Heart left ventricle (tissue), 16 donors: ENCODE data around the gene RAX2. TPM values are rescaled to one million over a fixed set of nuclear protein-coding genes. Genes with fewer than 3 reads are reported as not detected.

Source experiments
- ATAC-seq, 4 donors: fragments of 200-7000 bp; cut with Tn5 transposase; one replicate each; pipeline ENCODE4 v1.9.1; 2020 to 2022; ENCODE audit warnings: moderate library complexity in 4 of 4, mild to moderate bottlenecking in 3 of 4, moderate number of reproducible peaks in 1 of 4
- DNase-seq, 5 donors: peaks; one replicate each; pipeline ENCODE4 v3.0.0-alpha.2; 2020
- H3K27ac ChIP-seq, 12 donors: fragments of 200-600 bp; sonication (generic) in 4 of 12; one replicate each; pipeline versions ENCODE4 v1.5.0 to v1.8.0; 2016 to 2022; ENCODE audit warnings: mild to moderate bottlenecking in 2 of 12
- H3K27me3 ChIP-seq, 9 donors: fragments of 200-600 bp; sonication (generic) in 2 of 9; one replicate each; pipeline versions ENCODE4 v1.5.1 to v1.8.0; 2016 to 2022; ENCODE audit warnings: mild to moderate bottlenecking in 3 of 9
- H3K36me3 ChIP-seq, 9 donors: fragments of 200-600 bp; sonication (generic) in 2 of 9; one replicate each; pipeline versions ENCODE4 v1.5.0 to v1.8.0; 2018 to 2022; ENCODE audit warnings: mild to moderate bottlenecking in 2 of 9
- H3K4me1 ChIP-seq, 12 donors: fragments of 200-600 bp; sonication (generic) in 4 of 12; one replicate each; pipeline versions ENCODE4 v1.5.0 to v1.8.0; 2016 to 2022; ENCODE audit warnings: mild to moderate bottlenecking in 3 of 12
- H3K4me3 ChIP-seq, 12 donors: fragments of 200-600 bp; sonication (generic) in 4 of 12; one replicate each; pipeline versions ENCODE4 v1.5.0 to v1.8.0; 2017 to 2022; ENCODE audit warnings: mild to moderate bottlenecking in 9 of 12, moderate library complexity in 4 of 12
- H3K9me3 ChIP-seq, 12 donors: fragments of 200-600 bp; sonication (generic) in 4 of 12; one replicate each; pipeline versions ENCODE4 v1.5.0 to v1.8.0; 2016 to 2022; ENCODE audit warnings: mild to moderate bottlenecking in 1 of 12
- CTCF ChIP-seq, 12 donors: fragments of 200-600 bp; sonication (generic) in 4 of 12; IDR thresholded peaks; one replicate each; pipeline versions ENCODE4 v1.5.0 to v1.8.0; 2018 to 2022; ENCODE audit warnings: antibody characterized with exemption in 12 of 12, mild to moderate bottlenecking in 5 of 12
- POLR2A ChIP-seq, 2 donors: fragments of 450-650 bp; IDR thresholded peaks; one replicate each; pipeline ENCODE4 v1.6.1; 2017; ENCODE audit warnings: antibody characterized with exemption in 2 of 2, mild to moderate bottlenecking in 2 of 2, moderate library complexity in 2 of 2
- WGBS, 4 donors: extraction: QIAGEN DNeasy Blood & Tissue Kit in 2 of 4; methylation state at CpG; one replicate each; pipeline versions ENCODE4 v1.1.5 to v1.1.7; 2013 to 2018; 5-methylcytosine and 5-hydroxymethylcytosine counted together
- intact Hi-C, 10 donors: fragments of 100-400 bp; cut with DNase I; formaldehyde crosslinking; loops; one replicate each; pipeline versions ENCODE4 v1.11.1 to v1.14.2; 2022
- polyA plus RNA-seq, 2 donors: library from polyadenylated mRNA; stranded (reverse); fragments of 200-250 nt; gene quantifications; one replicate each; pipeline ENCODE4 v1.2.3, GENCODE V29; 2013
- total RNA-seq, 9 donors: library from RNA; depleted of rRNA in 2 of 9; stranded (reverse); fragments of >200 nt in 2 of 9; fragmentation: NEBNext Ultra II Directional in 3 of 9; extraction: Animal tissue kit (Norgen Biotek cat#: 25700) in 3 of 9; gene quantifications; one replicate each; pipeline versions ENCODE4 v1.1.0 to v1.2.4, GENCODE V29; 2016 to 2023
- donor health status: ischemic (EF 13 %, LVEDD 7.1; RV severe dilation, severe dysfunction).
- donor health status: healthy with polysubstance abuse.
- donor health status: DM: no; HTN: yes; CAD: no.
- donor health status: DM: no; HTN: no; CAD: no.
- donor health status: ischemic (EF 25% LVEDD 6.9; RV normal size, moderate dysfunction).
- donor health status: ischemic (EF 25% LVEDD 5.7; RV mildly dilated, moderate dysfunction).
- donor health status: healthy.
- donor health status: DM: yes; HTN: yes; CAD: no.
- donor health status: ischemic (EF 35%, LVEDD 5.7; RV mildly dilated, moderate dysfunction).
- donor health status: nonischemic (EF 11% LVEDD 7.7; RV severe dilation, severe dysfunction).
- donor health status: DM: yes; HTN: yes; CAD: no.
- donor health status: PGD.
- donor health status: ischemic (EF 29% LVEDD 5.4; RV normal size, mild dysfunction).
- donor health status: nonischemic (EF 23%, LVEDD 6.1; RV moderate dilation, normal function).

The RAX2 gene
- total and polyA plus RNA-seq, 11 donors: not detected

DNA sequence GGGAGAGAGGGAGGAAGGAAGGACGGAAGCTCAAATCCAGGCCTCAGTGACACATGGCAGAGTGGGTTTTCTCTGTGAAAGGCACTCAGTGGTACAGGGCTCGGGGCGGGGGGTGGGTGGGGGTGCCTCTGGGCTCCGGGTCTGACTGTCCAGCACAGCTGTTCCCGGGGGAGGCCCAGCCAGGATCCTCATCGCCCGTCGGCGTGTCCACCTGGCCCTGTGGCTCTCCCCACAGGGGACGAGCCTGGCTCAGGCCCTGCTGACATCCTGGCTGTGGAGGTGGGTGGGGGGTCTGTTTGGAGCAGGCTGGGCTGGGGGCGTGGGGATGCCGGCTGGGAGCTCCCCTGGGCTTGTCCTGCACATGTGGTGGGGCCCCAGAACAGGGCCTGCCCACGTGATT is 32.4 kb upstream of the RAX2 start:
- intact Hi-C loops: no loop called here
- no peaks in the 10 kb centered on the region for H3K9me3 ChIP-seq
- H3K4me3 ChIP-seq: no peak overlapping the region
- WGBS, 4 donors: 71 to 79% (median 76%) methylated on average over 10 to 13 of the region's 13 CpGs
- no peak for DNase-seq
- no peaks in the 10 kb centered on the region for H3K36me3 ChIP-seq
- ATAC-seq: no peak
- no peak for TF ChIP-seq CTCF (IDR thresholded peaks at IDR 0.05)
- no peak for TF ChIP-seq POLR2A (IDR thresholded peaks at IDR 0.05)
- H3K4me1 ChIP-seq: peaks cover 0 to 20% (median 9%) of the 10 kb centered on the region in 12 donors
- H3K27ac ChIP-seq: no peak overlapping the region
- peaks cover 0 to 40% (median 24%) of the 10 kb centered on the region in 9 donors for H3K27me3 ChIP-seq

DNA sequence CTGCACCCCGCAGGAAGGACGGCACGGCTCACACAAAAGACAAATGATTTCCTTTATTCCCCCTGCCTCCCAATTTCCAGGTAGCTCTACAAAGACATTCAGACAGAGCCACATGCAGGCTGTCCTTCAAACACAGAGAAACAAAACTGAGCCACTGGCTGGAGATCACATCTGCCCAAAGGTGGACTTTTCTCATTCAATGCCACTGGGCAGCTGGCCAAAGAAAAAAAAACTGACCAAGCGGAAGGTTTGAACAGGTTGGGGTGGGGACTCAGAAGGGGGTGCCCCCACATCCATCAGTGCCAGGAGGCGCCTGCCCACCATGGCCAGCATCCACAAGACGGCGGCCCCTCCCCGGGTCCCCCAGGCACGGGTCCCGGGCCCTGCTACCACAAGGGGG is 32.0 kb upstream of the RAX2 start:
- ATAC-seq: no peak
- no peaks in the 10 kb centered on the region for H3K9me3 ChIP-seq
- TF ChIP-seq CTCF (IDR thresholded peaks at IDR 0.05) (no peak), POLR2A (IDR thresholded peaks at IDR 0.05) (no peak)
- no peak overlapping the region for H3K4me3 ChIP-seq
- DNase-seq: no peak
- H3K36me3 ChIP-seq: no peaks in the 10 kb centered on the region
- H3K27ac ChIP-seq: no peak overlapping the region
- WGBS, 4 donors: 70 to 85% (median 79%) methylated on average over 9 to 10 of the region's 10 CpGs
- intact Hi-C loops: no loop called here
- peaks cover 0 to 19% (median 9%) of the 10 kb centered on the region in 12 donors for H3K4me1 ChIP-seq
- peaks cover 0 to 45% (median 24%) of the 10 kb centered on the region in 9 donors for H3K27me3 ChIP-seq

DNA sequence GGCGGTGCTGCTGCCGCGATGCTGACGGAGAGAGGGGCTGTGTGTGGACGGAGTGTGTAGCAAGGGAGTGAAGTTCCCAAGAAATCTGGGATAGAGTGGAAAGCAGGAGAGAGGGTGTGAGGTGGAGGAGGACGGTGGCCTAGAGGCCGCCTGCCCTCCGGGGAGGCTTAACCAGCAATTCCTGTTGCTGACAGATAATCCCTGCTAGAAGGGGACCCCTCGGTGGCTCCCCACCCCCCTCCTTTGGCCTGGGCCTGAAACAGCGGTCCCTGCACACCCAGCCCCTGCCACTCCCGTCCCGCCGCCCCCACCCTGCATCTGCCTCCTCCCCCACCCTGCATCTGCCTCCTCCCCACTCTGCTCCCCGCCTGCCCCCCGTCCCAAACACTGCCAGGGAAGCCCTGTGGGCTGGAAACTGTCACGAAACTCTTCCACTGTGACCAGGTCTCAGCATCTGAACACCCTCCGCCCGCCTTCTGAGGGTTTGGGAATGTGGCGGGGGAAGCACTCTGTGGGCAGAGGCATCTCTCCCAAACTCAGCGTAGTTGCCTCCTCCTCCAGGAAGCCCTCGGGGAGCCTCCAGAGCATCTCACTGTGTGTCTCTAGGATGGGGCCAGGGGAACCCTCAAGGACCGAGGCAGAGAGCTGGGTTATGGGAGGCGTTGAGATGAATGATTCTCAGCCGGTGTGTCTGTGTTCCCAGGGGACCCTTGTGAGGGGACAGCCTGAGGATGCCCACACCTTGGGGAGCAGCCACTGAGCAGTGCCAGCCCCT is 31.3 kb upstream of the RAX2 start:
- no peak overlapping the region for H3K4me3 ChIP-seq
- no peak for ATAC-seq
- H3K9me3 ChIP-seq: no peaks in the 10 kb centered on the region

More for the DNA sequence above, 31.3 kb upstream of the RAX2 start:
- Histone ChIP-seq H3K27ac (no peak overlapping the region), H3K4me1 (peaks cover 0 to 14% (median 7%) of the 10 kb centered on the region in 12 donors), H3K27me3 (peaks cover 0 to 51% (median 24%) of the 10 kb centered on the region in 9 donors), H3K36me3 (no peaks in the 10 kb centered on the region)
- TF ChIP-seq CTCF (IDR thresholded peaks at IDR 0.05): no peak
- no peak for TF ChIP-seq POLR2A (IDR thresholded peaks at IDR 0.05)
- DNase-seq: no peak
- WGBS, 4 donors: 83 to 88% (median 84%) methylated on average over 20 to 24 of the region's 24 CpGs
- intact Hi-C loops: no loop called here
